Measurements from ENCODE around the gene RNPS1. TPM values are rescaled to one million over a fixed set of nuclear protein-coding genes. Genes with fewer than 3 reads are reported as not detected.

The RNPS1 gene
- total and polyA plus RNA-seq, 2 donors (not counting 3 experiments of a cell fraction or from before 2014, with no cell fraction given), result 206 to 209 TPM

DNA sequence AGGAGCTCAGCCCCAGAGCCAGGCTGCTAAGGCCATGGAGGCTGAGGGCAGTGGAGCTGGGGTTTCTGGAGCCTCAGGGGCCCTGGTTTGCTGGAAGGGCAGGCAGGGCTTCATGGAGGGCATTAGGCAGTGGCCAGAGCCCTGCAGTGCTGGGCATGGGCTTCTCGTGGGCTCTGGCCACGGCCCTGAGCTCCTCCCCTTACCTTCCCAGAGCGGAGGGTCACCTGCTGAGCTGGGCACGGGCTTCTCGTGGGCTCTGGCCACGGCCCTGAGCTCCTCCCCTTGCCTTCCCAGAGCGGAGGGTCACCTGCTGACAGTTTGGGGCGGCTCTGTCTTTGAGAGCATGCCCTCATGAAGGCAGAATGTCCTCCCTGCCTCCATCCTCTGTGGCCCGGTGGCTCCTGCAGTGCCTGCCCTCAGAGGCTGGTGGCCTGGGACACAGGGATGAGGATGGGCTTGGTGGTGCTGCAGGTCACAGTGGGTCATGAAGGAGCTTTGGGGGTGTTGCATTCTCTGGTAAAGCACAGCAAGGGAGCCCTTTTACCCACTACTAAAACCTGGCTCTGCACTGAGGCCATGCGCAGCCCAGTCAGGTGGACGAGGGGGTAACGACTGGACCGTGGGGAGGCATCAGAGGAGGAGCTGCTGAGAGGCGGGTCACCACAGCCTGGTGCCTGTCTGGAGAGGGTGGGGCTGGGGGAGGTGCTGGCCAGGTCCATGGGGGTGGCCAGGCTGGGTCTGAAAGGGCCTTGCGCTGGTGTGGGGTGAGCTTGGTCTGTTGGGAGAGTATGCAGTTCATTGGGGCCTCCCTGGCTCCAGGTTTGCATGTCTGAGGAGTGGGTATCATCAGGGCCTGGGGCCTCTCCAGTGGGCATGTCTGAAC is 2.9 kb upstream of the RNPS1 start:
- ChIA-PET CTCF (interaction anchor here (1.0 to 1.2 kb wide), 2 partner anchors 9 to 19 kb away, joined by 3 to 4 read pairs; partner anchors contain the start of gene ECI1), POLR2A (no interaction called here)
- Histone ChIP-seq H3K9ac (replicated peaks; ENCODE audit: extremely low read depth, insufficient read depth, low read length) (no peak overlapping the region), H3K4me1 (ENCODE audit: control insufficient read depth, extremely low read depth, insufficient read depth, low read length) (peaks cover 8% of the 10 kb centered on the region), H3K79me2 (ENCODE audit: control insufficient read depth, insufficient read depth, low read length) (peaks cover 20% of the 10 kb centered on the region), H2AFZ (ENCODE audit: low read depth, low read length) (no peak overlapping the region), H3K9me3 (replicated peaks; ENCODE audit: control insufficient read depth, insufficient read depth, low read length) (no peaks in the 10 kb centered on the region), H3K36me3 (ENCODE audit: control insufficient read depth in 2 of 2, extremely low read depth in 1 of 2, insufficient read depth in 2 of 2, low read length in 2 of 2) (peaks cover 0 to 2% of the 10 kb centered on the region in 2 experiments), H3K4me2 (ENCODE audit: insufficient read depth, low read length) (no peak overlapping the region), H3K27ac (ENCODE audit: insufficient read depth, low read depth, low read length) (no peak overlapping the region), H4K20me1 (replicated peaks; ENCODE audit: control insufficient read depth, extremely low read depth, insufficient read depth, low read length) (no peaks in the 10 kb centered on the region), H3K4me3 (replicated peaks in 1 of 3; ENCODE audit: insufficient read depth in 1 of 3, low read depth in 1 of 3, low read length in 3 of 3) (no peak overlapping the region), H3K9me1 (replicated peaks; ENCODE audit: control insufficient read depth, extremely low read depth, insufficient read depth, low read length) (no peaks in the 10 kb centered on the region), H3K27me3 (ENCODE audit: control insufficient read depth in 2 of 2, insufficient read depth in 2 of 2, low read length in 2 of 2) (no peaks in the 10 kb centered on the region)
- intact Hi-C loops (cut with micrococcal nuclease), result no loop called here
- DNase-seq (ENCODE audit: low read depth, low spot score) (no peak), FAIRE-seq (no peak)
- TF ChIP-seq, protein P1, sequence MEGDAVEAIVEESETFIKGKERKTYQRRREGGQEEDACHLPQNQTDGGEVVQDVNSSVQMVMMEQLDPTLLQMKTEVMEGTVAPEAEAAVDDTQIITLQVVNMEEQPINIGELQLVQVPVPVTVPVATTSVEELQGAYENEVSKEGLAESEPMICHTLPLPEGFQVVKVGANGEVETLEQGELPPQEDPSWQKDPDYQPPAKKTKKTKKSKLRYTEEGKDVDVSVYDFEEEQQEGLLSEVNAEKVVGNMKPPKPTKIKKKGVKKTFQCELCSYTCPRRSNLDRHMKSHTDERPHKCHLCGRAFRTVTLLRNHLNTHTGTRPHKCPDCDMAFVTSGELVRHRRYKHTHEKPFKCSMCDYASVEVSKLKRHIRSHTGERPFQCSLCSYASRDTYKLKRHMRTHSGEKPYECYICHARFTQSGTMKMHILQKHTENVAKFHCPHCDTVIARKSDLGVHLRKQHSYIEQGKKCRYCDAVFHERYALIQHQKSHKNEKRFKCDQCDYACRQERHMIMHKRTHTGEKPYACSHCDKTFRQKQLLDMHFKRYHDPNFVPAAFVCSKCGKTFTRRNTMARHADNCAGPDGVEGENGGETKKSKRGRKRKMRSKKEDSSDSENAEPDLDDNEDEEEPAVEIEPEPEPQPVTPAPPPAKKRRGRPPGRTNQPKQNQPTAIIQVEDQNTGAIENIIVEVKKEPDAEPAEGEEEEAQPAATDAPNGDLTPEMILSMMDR (IDR thresholded peaks at IDR 0.05; ENCODE audit: extremely low read depth in 1 of 2, insufficient read depth in 1 of 2, low read depth in 1 of 2, low read length in 2 of 2), result no peak
- TF ChIP-seq POLR2A (IDR thresholded peaks at IDR 0.05; ENCODE audit: low read depth, low read length) (no peak), FOS (IDR thresholded peaks at IDR 0.05; ENCODE audit: borderline replicate concordance, insufficient read depth, low read length) (no peak), GATA2 (IDR thresholded peaks at IDR 0.05; ENCODE audit: insufficient read depth, insufficient read length, low read depth, low read length) (no peak), EZH2 (IDR thresholded peaks at IDR 0.05; ENCODE audit: borderline replicate concordance, low read depth, low read length, severe bottlenecking) (no peak), JUN (IDR thresholded peaks at IDR 0.05; ENCODE audit: borderline replicate concordance, insufficient read depth, insufficient read length, low read depth) (no peak), POLR2AphosphoS5 (IDR thresholded peaks at IDR 0.05; ENCODE audit: insufficient read depth, low read depth, low read length) (no peak), MYC (IDR thresholded peaks at IDR 0.05; ENCODE audit: low read depth, low read length) (no peak)
- TF ChIP-seq, protein P2, sequence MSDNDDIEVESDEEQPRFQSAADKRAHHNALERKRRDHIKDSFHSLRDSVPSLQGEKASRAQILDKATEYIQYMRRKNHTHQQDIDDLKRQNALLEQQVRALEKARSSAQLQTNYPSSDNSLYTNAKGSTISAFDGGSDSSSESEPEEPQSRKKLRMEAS (IDR thresholded peaks at IDR 0.05; ENCODE audit: insufficient read depth, insufficient read length), result no peak
- no TSS peak for BruUV-seq (replicated peaks)
- dilution Hi-C loops (cut with MboI; ENCODE audit: extremely low pct_ligation_motif_present, low sequenced_read_pairs), result no loop called here

Data from endothelial cell of umbilical vein (primary cell).